ENCODE results near the gene KIRREL3. TPM values are rescaled to one million over a fixed set of nuclear protein-coding genes. Genes with fewer than 3 reads are reported as not detected.

Gene KIRREL3
- total and polyA plus RNA-seq, 2 donors (not counting 3 experiments of a cell fraction or from before 2014, with no cell fraction given) = not detected

DNA sequence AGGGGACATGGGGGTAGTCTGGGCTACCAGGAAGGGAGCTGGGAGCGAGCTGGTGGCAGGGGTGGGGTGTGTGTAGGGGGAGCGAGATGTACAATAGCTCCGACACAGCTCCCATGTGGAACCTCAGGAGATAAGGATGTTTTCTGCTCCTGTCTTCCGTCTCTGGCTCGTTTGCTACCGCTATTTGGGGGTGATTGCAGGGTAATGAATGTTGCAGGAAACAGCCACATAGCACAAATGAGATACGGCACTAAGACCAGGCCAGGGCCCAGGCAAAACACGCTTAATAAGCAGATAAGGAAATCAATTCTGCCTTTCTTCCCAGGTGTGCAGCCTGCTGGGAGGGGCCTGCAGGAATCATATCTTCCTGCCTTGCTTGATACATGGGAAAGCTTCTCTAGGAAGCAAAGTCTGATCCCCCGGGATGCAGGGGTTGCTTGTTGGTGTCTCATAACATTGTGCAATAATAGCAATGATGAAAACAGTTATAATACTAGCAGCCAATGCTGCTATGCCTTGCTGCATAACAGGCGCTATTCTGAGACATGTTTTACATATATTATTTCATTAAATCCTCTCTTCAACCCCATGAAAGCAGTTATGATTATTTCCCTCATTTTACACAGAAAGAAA lies 486.4 kb downstream of the KIRREL3 start:
- Histone ChIP-seq H3K27ac (ENCODE audit: insufficient read depth, low read depth, low read length) (no peak overlapping the region), H3K9me1 (replicated peaks; ENCODE audit: control insufficient read depth, extremely low read depth, insufficient read depth, low read length) (no peaks in the 10 kb centered on the region), H3K4me3 (replicated peaks in 1 of 3; ENCODE audit: insufficient read depth in 1 of 3, low read depth in 1 of 3, low read length in 3 of 3) (no peak overlapping the region), H3K4me2 (ENCODE audit: insufficient read depth, low read length) (no peak overlapping the region), H3K9ac (replicated peaks; ENCODE audit: extremely low read depth, insufficient read depth, low read length) (no peak overlapping the region), H3K9me3 (replicated peaks; ENCODE audit: control insufficient read depth, insufficient read depth, low read length) (no peaks in the 10 kb centered on the region), H3K79me2 (ENCODE audit: control insufficient read depth, insufficient read depth, low read length) (no peaks in the 10 kb centered on the region), H3K4me1 (ENCODE audit: control insufficient read depth, extremely low read depth, insufficient read depth, low read length) (no peaks in the 10 kb centered on the region), H4K20me1 (replicated peaks; ENCODE audit: control insufficient read depth, extremely low read depth, insufficient read depth, low read length) (no peaks in the 10 kb centered on the region), H2AFZ (ENCODE audit: low read depth, low read length) (no peak overlapping the region), H3K27me3 (ENCODE audit: control insufficient read depth in 2 of 2, insufficient read depth in 2 of 2, low read length in 2 of 2) (no peaks in the 10 kb centered on the region), H3K36me3 (ENCODE audit: control insufficient read depth in 2 of 2, extremely low read depth in 1 of 2, insufficient read depth in 2 of 2, low read length in 2 of 2) (no peaks in the 10 kb centered on the region)
- intact Hi-C loops (cut with micrococcal nuclease) = no loop called here
- ChIA-PET POLR2A (no interaction called here), CTCF (no interaction called here)
- dilution Hi-C loops (cut with MboI; ENCODE audit: extremely low pct_ligation_motif_present, low sequenced_read_pairs) = no loop called here
- DNase-seq (ENCODE audit: low read depth, low spot score) (no peak), FAIRE-seq (no peak)
- no peak for TF ChIP-seq GATA2 (IDR thresholded peaks at IDR 0.05; ENCODE audit: insufficient read depth, insufficient read length, low read depth, low read length)
- no peak for TF ChIP-seq EZH2 (IDR thresholded peaks at IDR 0.05; ENCODE audit: borderline replicate concordance, low read depth, low read length, severe bottlenecking)
- TF ChIP-seq POLR2AphosphoS5 (IDR thresholded peaks at IDR 0.05; ENCODE audit: insufficient read depth, low read depth, low read length) = no peak
- BruUV-seq (replicated peaks) = no TSS peak

DNA sequence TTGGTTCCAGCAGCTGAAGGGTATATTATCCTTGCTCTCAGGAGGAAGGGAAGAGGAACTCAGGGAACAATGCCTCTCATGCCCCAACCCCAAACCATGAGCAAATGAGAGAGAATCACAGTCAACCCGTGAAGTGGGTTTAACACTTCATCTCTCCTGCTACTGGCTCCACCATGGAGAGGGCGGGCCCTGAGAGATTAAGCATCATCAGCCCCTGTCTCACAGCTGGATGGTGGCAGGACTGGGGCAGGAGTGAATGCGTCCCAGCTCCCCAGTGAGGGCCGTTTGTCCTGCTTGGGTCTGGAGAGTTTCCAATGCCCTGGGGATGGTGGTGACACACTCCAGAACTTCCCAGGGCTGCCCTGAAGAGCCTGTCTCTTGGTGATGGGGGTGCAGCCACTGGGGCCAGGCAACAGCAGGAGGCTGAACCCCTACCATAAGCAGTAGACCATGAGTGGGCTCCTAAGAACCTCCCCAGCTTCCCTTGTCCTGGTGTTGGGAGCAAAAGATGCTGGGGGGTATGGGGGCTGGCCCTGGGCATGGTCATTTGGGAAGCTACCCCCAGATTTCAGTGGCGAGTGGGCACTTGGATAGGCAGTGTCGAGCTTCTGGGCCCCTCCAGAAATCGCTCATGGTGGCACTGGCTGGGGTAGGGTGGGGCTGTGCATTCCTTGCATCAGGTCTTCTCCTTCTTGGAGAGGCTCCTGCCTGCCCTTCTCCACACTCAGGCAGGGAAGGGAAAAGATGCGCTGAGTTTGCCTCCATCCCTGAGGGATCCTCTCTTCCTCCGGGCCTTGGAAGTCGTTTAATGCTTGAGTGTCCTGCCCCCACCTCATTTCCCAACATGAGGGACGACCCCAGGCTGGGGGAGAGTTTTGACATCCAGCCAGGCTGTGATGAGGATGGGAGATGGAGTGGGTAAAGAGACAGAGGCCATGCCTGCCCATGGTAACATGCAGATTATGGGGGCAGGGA lies 487.5 kb downstream of the KIRREL3 start:
- no peak for DNase-seq (ENCODE audit: low read depth, low spot score)
- H3K36me3 ChIP-seq (ENCODE audit: control insufficient read depth in 2 of 2, extremely low read depth in 1 of 2, insufficient read depth in 2 of 2, low read length in 2 of 2) = no peaks in the 10 kb centered on the region
- no peak for FAIRE-seq
- no peak overlapping the region for H3K4me2 ChIP-seq (ENCODE audit: insufficient read depth, low read length)
- H3K9me1 ChIP-seq (replicated peaks; ENCODE audit: control insufficient read depth, extremely low read depth, insufficient read depth, low read length) = no peaks in the 10 kb centered on the region
- no peaks in the 10 kb centered on the region for H3K27me3 ChIP-seq (ENCODE audit: control insufficient read depth in 2 of 2, insufficient read depth in 2 of 2, low read length in 2 of 2)
- no peak overlapping the region for H3K4me3 ChIP-seq (replicated peaks in 1 of 3; ENCODE audit: insufficient read depth in 1 of 3, low read depth in 1 of 3, low read length in 3 of 3)
- CTCF ChIA-PET = interaction anchor here (0.9 kb wide), 1 partner anchor 202 kb away, joined by 3 read pairs; no protein-coding TSS in a partner anchor
- H3K4me1 ChIP-seq (ENCODE audit: control insufficient read depth, extremely low read depth, insufficient read depth, low read length) = no peaks in the 10 kb centered on the region
- no TSS peak for BruUV-seq (replicated peaks)
- H3K9me3 ChIP-seq (replicated peaks; ENCODE audit: control insufficient read depth, insufficient read depth, low read length) = no peaks in the 10 kb centered on the region
- TF ChIP-seq GATA2 (IDR thresholded peaks at IDR 0.05; ENCODE audit: insufficient read depth, insufficient read length, low read depth, low read length) (no peak), POLR2A (IDR thresholded peaks at IDR 0.05; ENCODE audit: low read depth, low read length) (no peak), EZH2 (IDR thresholded peaks at IDR 0.05; ENCODE audit: borderline replicate concordance, low read depth, low read length, severe bottlenecking) (no peak), MYC (IDR thresholded peaks at IDR 0.05; ENCODE audit: low read depth, low read length) (no peak), POLR2AphosphoS5 (IDR thresholded peaks at IDR 0.05; ENCODE audit: insufficient read depth, low read depth, low read length) (no peak), FOS (IDR thresholded peaks at IDR 0.05; ENCODE audit: borderline replicate concordance, insufficient read depth, low read length) (no peak), JUN (IDR thresholded peaks at IDR 0.05; ENCODE audit: borderline replicate concordance, insufficient read depth, insufficient read length, low read depth) (no peak)
- TF ChIP-seq, protein P1, sequence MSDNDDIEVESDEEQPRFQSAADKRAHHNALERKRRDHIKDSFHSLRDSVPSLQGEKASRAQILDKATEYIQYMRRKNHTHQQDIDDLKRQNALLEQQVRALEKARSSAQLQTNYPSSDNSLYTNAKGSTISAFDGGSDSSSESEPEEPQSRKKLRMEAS (IDR thresholded peaks at IDR 0.05; ENCODE audit: insufficient read depth, insufficient read length) = no peak
- TF ChIP-seq, protein P2, sequence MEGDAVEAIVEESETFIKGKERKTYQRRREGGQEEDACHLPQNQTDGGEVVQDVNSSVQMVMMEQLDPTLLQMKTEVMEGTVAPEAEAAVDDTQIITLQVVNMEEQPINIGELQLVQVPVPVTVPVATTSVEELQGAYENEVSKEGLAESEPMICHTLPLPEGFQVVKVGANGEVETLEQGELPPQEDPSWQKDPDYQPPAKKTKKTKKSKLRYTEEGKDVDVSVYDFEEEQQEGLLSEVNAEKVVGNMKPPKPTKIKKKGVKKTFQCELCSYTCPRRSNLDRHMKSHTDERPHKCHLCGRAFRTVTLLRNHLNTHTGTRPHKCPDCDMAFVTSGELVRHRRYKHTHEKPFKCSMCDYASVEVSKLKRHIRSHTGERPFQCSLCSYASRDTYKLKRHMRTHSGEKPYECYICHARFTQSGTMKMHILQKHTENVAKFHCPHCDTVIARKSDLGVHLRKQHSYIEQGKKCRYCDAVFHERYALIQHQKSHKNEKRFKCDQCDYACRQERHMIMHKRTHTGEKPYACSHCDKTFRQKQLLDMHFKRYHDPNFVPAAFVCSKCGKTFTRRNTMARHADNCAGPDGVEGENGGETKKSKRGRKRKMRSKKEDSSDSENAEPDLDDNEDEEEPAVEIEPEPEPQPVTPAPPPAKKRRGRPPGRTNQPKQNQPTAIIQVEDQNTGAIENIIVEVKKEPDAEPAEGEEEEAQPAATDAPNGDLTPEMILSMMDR (IDR thresholded peaks at IDR 0.05; ENCODE audit: extremely low read depth in 1 of 2, insufficient read depth in 1 of 2, low read depth in 1 of 2, low read length in 2 of 2) = no peak
- no peaks in the 10 kb centered on the region for H4K20me1 ChIP-seq (replicated peaks; ENCODE audit: control insufficient read depth, extremely low read depth, insufficient read depth, low read length)
- dilution Hi-C loops (cut with MboI; ENCODE audit: extremely low pct_ligation_motif_present, low sequenced_read_pairs) (no loop called here), intact Hi-C loops (cut with micrococcal nuclease) (no loop called here)
- no peaks in the 10 kb centered on the region for H3K79me2 ChIP-seq (ENCODE audit: control insufficient read depth, insufficient read depth, low read length)
- POLR2A ChIA-PET = no interaction called here
- H3K27ac ChIP-seq (ENCODE audit: insufficient read depth, low read depth, low read length) = no peak overlapping the region
- H3K9ac ChIP-seq (replicated peaks; ENCODE audit: extremely low read depth, insufficient read depth, low read length) = no peak overlapping the region
- no peak overlapping the region for H2AFZ ChIP-seq (ENCODE audit: low read depth, low read length)

Data from endothelial cell of umbilical vein (primary cell).